GM12873 (cell line): ENCODE data around the gene MYORG.

Experiments
- TF ChIP-seq, protein P1 (sequence below): IDR thresholded peaks from 2 replicates; pipeline ENCODE4 v1.5.1; 2012; ENCODE audit warnings: low read depth, mild to moderate bottlenecking, moderate library complexity, low read length, control low read depth; ENCODE audit not compliant: insufficient read depth; ENCODE audit errors: missing control alignments

Gene MYORG

DNA sequence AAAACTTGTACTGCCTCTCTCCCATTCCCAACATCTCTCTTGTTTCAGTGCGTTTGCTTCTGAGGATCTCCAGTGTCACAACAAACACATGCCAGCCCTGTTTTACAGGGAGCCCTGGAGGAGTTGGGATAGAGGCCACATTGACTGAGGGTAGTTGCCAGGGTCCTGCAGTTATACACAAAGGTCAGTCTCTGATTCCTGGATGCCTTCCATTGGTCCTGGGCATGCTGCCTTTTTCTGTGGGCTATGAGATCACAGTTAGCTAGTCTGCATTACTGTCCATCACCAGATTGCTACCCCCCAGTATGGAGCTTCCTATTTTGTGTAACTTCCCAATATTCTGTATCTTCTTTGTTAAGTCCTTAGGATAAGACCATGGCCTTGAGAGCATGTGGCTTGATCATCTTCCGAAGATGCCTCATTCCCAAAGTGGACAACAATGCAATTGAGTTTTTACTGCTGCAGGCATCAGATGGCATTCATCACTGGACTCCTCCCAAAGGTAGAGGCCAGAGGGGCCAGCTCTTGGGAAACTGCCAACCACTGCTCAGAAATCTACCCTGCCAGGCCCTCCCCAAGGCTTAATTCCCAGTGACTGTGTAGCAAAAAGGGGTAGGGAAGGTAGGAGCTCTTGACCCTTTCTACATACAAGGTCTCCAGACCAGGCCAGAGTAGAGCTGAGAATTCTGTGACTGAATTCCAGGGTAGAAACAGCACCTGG, 37.9 kb downstream of the MYORG start:
- TF ChIP-seq, protein P1, sequence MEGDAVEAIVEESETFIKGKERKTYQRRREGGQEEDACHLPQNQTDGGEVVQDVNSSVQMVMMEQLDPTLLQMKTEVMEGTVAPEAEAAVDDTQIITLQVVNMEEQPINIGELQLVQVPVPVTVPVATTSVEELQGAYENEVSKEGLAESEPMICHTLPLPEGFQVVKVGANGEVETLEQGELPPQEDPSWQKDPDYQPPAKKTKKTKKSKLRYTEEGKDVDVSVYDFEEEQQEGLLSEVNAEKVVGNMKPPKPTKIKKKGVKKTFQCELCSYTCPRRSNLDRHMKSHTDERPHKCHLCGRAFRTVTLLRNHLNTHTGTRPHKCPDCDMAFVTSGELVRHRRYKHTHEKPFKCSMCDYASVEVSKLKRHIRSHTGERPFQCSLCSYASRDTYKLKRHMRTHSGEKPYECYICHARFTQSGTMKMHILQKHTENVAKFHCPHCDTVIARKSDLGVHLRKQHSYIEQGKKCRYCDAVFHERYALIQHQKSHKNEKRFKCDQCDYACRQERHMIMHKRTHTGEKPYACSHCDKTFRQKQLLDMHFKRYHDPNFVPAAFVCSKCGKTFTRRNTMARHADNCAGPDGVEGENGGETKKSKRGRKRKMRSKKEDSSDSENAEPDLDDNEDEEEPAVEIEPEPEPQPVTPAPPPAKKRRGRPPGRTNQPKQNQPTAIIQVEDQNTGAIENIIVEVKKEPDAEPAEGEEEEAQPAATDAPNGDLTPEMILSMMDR = no peak

- TF ChIP-seq, protein P1 = peak; percentile 18
These were observed 39.3 kb downstream of the MYORG start for GRCh38 chr9:34337403-34337802.

DNA sequence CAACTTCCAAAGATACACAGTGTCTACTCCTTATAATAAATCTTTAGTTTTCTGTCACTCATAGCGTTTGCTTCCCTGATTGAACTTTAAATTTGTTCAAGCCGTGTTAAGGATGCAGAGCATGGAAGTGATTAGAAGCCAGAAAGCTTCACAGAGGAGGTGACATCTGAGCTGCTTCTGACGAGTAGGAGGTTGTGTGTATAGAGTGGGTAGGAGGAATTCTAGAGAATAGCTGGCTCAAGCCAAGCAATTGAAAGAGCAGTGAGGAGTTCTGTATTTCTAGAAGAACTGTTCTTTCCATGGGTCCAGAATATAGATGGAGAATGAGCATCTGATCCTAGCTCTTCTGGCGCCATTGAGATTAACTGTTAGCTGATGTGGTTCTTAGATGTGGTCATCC, 41.3 kb downstream of the MYORG start:
- TF ChIP-seq, protein P1 = no peak

- TF ChIP-seq, protein P1 = no peak
These were observed 41.8 kb downstream of the MYORG start for GRCh38 chr9:34334916-34335315.

- TF ChIP-seq, protein P1 = no peak
These were observed 42.3 kb downstream of the MYORG start for GRCh38 chr9:34334337-34334824.

DNA sequence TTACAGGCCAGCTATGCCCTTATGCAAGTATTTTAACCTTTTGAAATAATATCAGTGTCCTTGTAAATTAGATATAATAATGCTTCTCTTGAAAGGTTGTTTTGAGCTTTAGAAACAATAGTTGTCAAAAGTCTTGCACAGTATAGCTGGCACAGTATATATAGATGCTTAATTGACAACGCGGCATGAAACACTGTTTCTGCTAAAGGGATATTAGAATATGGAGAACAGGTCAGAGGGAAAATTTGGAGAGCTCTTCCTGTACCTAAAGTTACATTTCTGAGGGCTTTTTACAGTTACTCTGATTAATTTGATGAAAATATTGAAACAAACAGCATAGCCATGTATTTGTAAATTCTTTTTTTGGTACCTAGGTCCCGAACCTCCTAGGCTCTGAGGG, 42.9 kb downstream of the MYORG start:
- TF ChIP-seq, protein P1 = no peak

DNA sequence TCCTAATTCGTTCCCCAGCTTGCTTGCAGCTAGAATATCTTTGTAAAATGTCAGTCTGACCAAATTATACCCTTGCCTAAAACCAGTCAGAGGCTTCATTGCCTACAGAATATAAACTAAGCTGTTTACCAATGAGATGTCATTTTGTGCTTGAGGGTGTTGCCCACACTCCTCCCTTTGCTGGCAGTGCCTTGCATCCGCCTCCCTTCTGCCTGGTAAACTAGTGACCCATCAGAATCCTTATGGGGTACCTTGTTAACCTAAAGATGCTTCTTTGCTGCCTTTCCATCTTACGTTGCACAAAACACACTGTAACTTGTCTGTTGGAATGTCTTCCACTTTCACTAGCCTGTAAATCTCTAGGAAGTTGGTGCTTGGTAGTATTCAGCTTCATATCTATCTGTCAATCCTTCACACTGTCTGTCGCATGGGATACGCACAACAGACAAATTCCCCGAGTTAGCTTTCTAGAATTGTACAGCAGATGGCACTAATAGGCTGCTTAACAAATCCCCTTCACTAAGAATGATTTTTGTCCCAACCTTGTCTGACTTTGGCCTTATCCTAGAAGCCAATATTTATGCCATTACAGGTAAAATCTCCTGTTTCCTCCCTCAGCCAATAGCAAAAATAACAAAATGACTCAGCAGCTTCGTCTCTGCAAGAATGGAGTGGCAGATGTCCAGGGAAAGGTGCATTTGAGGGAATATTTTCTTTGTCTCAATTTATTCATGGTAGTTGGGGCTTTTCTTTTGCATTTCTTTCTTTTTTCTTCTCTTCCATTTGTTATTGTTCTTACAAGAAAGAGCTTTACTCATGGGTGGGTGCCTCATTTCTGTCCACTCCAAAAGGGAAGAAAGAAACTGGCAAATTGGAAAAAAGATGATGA, 44.4 kb downstream of the MYORG start:
- TF ChIP-seq, protein P1 = peak; percentile 43
